ENCODE measurements around the gene SF3B3. TPM values are rescaled to one million over a fixed set of nuclear protein-coding genes. Genes with fewer than 3 reads are reported as not detected.

The SF3B3 gene
- total and polyA plus RNA-seq, 2 donors (not counting 1 experiment from before 2014, with no cell fraction given) = 67.1 to 266 TPM

- Histone ChIP-seq H3K4me3 (ENCODE audit: control extremely low read depth in 1 of 5, extremely low read depth in 1 of 5, insufficient read depth in 1 of 5, low read depth in 2 of 5, low read length in 4 of 5) (no peak overlapping the region), H3K27me3 (replicated peaks in 1 of 4; ENCODE audit: control extremely low read depth in 1 of 4, control insufficient read depth in 3 of 4, insufficient read depth in 4 of 4, low read length in 3 of 4) (no peaks in the 10 kb centered on the region), H3K4me1 (ENCODE audit: control insufficient read depth in 2 of 2, insufficient read depth in 2 of 2, low read length in 2 of 2) (no peaks in the 10 kb centered on the region), H3K79me2 (ENCODE audit: control insufficient read depth, insufficient read depth, low read length) (no peaks in the 10 kb centered on the region), H3K9ac (ENCODE audit: low read length) (no peak overlapping the region), H4K20me1 (ENCODE audit: control insufficient read depth, insufficient read depth, low read length, poor library complexity, severe bottlenecking) (no peaks in the 10 kb centered on the region), H3K27ac (ENCODE audit: low read length in 2 of 2) (no peak overlapping the region), H2AFZ (ENCODE audit: insufficient read depth, low read depth, low read length, poor library complexity, severe bottlenecking) (no peak overlapping the region), H3K4me2 (replicated peaks; ENCODE audit: low read depth, low read length, poor library complexity, severe bottlenecking) (no peak overlapping the region), H3K9me3 (ENCODE audit: control extremely low read depth in 1 of 3, control insufficient read depth in 2 of 3, insufficient read depth in 1 of 3, low read length in 2 of 3) (no peaks in the 10 kb centered on the region), H3K36me3 (replicated peaks in 1 of 2; ENCODE audit: control extremely low read depth in 1 of 2, control insufficient read depth in 1 of 2, extremely low read depth in 1 of 2, insufficient read depth in 2 of 2, low read length in 1 of 2) (peaks cover 0 to 13% of the 10 kb centered on the region in 2 experiments)
- Mint-ChIP-seq H3K9me3 (ENCODE audit: insufficient read depth) (no peaks in the 10 kb centered on the region), H3K27ac (no peak overlapping the region), H3K4me1 (no peaks in the 10 kb centered on the region), H3K27me3 (no peaks in the 10 kb centered on the region), H3K4me3 (no peak overlapping the region)
- intact Hi-C loops (cut with micrococcal nuclease) = loop anchor here (5.0 kb wide), 1 partner anchor 77 kb away; no protein-coding TSS in a partner anchor
- CTCF ChIA-PET = interaction anchor here (0.5 to 1.5 kb wide), 6 partner anchors 10 to 1240 kb away, joined by 3 to 6 read pairs (median 4); no protein-coding TSS in a partner anchor
- POLR2A ChIA-PET = interaction anchor here (0.5 to 1.0 kb wide), 3 partner anchors 12 to 416 kb away, joined by 3 to 6 read pairs (median 3); no protein-coding TSS in a partner anchor
- DNase-seq = no peak
- no peak for TF ChIP-seq CTCF (IDR thresholded peaks at IDR 0.05)
- TF ChIP-seq EZH2 (IDR thresholded peaks at IDR 0.05; ENCODE audit: borderline replicate concordance, insufficient read depth, low read depth, low read length, poor library complexity, severe bottlenecking) = no peak
- no peak for ATAC-seq (ENCODE audit: low read depth)
- 98% methylated on average over 22 of the region's 22 CpGs for WGBS (ENCODE audit: insufficient coverage)
Observed at GRCh38 chr16:70474320-70475053, 49.1 kb upstream of the SF3B3 start.
